Stimulated activated CD8-positive, alpha-beta memory T cell treated with anti-CD3 and anti-CD28 coated beads, Interleukin-4, amount 100 ng/mL, for 1 hour (primary cell): ENCODE measurements around the gene TBCD.
"Not testable (repeated sequence)": the region's sequence is repeated elsewhere in the genome, so short reads cannot be mapped to it uniquely, and the experiment has no call there.

ENCODE experiments used
- DNase-seq, 2 donors: peaks; one replicate each; pipeline ENCODE4 v3.0.0-alpha.2; 2020; ENCODE audit warnings: low read depth in 2 of 2, low spot score in 1 of 2

Gene TBCD

GRCh38 chr17:82949984-82950383 is 198.1 kb downstream of the TBCD start:
- DNase-seq: no peak

GRCh38 chr17:82950525-82951102 is 198.7 kb downstream of the TBCD start:
- no peak for DNase-seq

- DNase-seq: no peak
These were observed 200.2 kb downstream of the TBCD start for GRCh38 chr17:82952019-82952418.

- DNase-seq: not testable (repeated sequence)
These were observed 203.2 kb downstream of the TBCD start for GRCh38 chr17:82955106-82955505.

GRCh38 chr17:82955627-82956026 is 203.8 kb downstream of the TBCD start:
- DNase-seq: not testable (repeated sequence)

GRCh38 chr17:82956146-82956725 is 204.4 kb downstream of the TBCD start:
- no peak for DNase-seq

GRCh38 chr17:82956726-82957468 is 205.0 kb downstream of the TBCD start:
- DNase-seq: no peak

GRCh38 chr17:82957469-82957795 is 205.6 kb downstream of the TBCD start:
- no peak for DNase-seq

GRCh38 chr17:82957961-82958561 is 206.2 kb downstream of the TBCD start:
- no peak for DNase-seq

- no peak for DNase-seq
These were observed 207.5 kb downstream of the TBCD start for GRCh38 chr17:82959242-82959930.

- DNase-seq: no peak
These were observed 208.1 kb downstream of the TBCD start for GRCh38 chr17:82959990-82960418.

GRCh38 chr17:82960419-82961271 is 208.8 kb downstream of the TBCD start:
- DNase-seq: no peak

GRCh38 chr17:82961366-82962162 is 209.7 kb downstream of the TBCD start:
- DNase-seq: no peak

- no peak for DNase-seq
These were observed 210.4 kb downstream of the TBCD start for GRCh38 chr17:82962163-82962720.

GRCh38 chr17:82963104-82963950 is 211.5 kb downstream of the TBCD start:
- no peak for DNase-seq

- DNase-seq: not testable (repeated sequence)
These were observed 212.6 kb downstream of the TBCD start for GRCh38 chr17:82964451-82964850.

GRCh38 chr17:82964851-82965341 is 213.0 kb downstream of the TBCD start:
- DNase-seq: no peak

- DNase-seq: no peak
These were observed 213.5 kb downstream of the TBCD start for GRCh38 chr17:82965371-82965770.
